ENCODE data around the gene POMT1.
A peak's percentile ranks its signal among the peaks of the same experiment; 100 is the strongest.

The POMT1 gene

DNA sequence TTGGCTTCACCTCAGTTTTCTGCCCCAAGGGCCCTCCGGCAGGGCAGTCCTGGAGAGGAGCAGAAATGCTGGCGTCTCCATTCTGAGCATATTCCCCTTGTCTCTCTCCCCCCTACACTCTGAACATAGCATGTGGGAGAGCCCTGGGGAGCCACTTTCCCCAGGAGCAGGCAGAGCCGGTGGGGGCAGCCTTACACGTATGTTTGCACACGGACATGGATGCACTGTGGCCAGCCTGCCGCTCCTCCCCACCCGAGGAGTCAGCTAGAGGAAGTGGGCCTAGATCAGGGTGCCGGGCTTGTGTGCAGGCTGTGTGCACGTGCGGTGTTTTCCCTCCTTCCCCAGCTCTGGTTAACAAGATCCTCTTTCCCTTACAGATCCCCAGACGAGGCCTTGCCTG lies 25.4 kb upstream of the POMT1 start:
- no peak for DNase-seq (ENCODE audit: low read depth, low spot score)

DNA sequence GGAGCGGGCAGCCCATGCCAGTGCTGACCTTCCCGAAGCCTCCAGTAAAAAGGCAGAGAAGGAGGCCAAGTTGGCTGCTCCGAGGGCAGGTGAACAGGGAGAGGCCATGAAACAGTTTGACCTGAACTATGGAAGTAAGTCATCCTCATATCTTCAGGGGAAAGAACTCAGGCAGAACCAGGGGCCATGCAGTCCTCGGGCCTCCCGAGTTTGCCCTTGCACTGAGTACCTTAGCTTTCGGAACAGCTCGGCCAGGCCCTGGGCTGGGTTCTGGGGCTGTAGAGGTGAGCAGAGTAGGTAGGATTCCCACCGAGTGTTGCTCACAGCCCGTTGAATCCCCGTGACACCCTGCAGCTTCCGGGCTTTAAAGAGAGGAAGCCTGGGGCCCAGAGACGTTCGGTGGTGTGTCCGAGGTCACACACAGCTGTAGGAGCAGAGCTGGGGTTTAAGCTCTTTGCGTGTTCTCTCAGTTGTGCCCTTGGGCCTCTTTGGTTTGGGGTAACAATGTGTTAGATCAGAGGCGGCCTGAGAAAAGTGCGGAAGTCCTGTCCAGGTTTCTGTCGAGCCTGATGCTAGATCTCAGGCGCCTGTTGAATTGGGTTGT lies 24.8 kb upstream of the POMT1 start:
- no peak for DNase-seq (ENCODE audit: low read depth, low spot score)

DNA sequence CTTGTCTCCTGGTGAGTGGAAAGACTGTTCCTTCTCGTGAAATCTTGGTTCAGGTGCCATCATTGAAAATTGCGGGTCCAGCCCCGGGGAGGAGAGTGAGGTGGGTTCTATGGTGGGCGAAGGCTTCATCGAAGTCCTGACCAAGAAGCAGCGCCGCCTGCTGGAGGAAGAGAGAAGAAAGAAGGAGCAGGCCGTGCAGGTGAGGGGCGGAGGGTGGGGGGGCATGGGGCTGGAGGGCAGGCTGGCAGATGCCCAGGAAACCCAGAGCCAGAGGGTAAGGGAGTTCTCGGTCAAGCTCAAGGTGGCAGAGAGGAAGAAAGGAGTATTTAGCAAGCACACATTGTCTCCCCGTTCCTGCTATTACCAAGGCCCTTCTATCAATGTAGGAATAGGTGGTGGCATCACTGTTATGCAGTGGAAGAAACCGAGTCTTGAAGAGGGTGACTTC lies 24.3 kb upstream of the POMT1 start:
- no peak for DNase-seq (ENCODE audit: low read depth, low spot score)

DNA sequence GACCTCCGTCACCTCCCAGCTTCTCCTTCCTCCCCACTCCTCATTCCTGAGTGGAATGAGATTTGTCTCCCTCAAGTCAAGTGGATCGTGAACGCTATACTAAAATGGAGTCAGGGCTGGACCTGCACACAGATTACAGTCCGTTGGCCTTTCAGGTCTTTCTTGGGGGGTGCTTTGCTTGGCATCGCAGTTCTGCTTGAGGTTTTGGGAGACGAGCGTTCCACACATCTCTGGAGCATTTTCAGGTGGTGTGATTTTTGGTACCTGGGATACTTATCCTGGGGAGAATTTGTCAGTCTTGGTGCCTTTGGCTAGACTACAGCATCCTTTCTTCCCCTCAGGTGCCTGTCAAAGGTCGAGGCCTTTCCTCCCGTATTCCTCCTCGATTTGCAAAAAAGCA lies 23.8 kb upstream of the POMT1 start:
- DNase-seq (ENCODE audit: low read depth, low spot score) = no peak

DNA sequence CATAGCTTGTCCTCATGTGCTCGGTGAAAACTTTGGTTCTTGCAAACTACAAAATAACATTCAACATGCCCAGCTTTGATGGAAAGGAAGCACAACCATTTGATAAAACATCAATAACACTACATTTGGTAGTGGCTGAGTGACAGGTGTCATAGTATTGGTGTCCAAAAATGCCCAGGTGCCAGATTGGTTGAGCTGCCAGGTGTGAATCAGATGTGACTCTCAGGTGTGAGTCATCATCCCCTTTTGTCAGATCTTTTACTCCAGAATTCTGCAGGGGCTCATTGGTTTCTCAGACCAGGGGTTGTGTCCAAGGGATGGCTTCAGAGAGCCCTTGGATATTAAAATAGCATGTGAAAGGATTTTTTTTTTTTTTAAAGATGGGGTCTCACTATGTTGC lies 22.5 kb upstream of the POMT1 start:
- DNase-seq (ENCODE audit: low read depth, low spot score) = no peak

DNA sequence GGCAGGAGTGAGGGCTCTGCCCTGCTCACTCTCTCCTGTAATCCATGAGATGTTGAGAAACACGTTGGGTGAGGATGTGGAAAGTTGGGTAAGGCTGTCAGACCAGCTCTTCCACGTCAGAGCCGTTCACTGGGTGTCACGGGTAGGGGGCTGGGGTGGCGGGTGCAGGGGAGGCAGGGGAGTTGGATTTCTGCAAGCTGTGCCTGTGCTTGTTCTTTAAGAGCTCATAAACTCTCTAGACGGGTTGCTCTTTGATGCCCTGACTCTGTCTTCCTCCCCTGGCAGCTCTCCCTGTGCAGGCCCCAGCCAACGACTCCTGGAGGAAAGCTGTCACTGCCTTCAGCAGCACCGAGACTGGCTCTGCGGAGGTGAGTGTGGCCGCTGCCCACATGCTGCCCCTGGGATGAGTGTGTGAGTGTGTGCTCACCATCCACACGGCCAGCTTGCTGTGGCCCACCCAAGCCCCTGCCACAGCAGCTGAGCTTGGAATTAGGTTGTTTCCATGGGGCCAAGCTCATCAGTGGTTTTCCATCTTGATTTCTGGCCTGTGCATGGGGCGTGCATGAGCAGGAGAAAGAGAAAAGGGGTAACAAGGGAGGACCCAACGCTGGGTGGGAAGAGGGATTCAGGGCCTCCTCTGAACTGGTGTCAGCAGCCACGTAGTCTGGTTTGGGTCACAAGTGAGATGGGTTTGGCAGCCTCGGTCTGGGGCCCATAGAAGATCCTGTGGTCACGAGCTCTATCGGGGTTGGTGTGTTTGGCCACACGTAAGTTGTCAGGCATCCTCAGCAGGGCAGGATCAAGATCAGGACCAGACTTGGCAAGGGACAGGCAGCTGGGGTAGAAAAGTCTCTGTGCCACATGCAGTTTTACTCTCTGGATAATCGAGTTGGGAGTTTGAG lies 21.0 kb upstream of the POMT1 start:
- DNase-seq (ENCODE audit: low read depth, low spot score) = no peak

DNA sequence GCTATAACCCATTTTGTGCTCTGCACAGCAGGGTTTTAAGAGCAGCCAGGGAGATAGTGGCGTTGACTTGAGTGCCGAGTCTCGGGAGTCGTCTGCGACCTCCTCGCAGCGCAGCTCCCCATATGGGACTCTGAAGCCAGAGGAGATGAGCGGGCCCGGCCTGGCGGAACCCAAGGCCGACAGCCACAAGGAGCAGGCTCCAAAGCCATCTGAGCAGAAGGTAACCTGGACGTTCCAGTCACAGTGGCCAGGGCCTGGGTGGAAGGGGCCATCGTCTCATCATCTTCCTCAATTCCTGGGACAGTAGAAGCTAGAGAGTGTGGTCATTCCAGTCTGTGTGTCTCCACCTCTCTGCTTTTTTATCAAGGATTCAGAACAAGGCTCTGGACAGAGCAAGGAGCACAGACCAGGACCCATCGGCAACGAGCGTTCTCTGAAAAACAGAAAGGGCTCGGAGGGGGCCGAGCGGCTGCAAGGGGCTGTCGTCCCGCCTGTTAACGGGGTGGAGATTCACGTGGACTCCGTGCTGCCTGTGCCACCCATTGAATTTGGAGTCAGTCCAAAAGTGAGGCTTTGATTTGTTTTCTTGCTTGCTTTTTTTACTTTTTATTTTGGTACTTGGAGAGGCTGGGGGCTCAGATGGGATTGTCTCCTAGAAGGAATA lies 20.2 kb upstream of the POMT1 start:
- DNase-seq (ENCODE audit: low read depth, low spot score) = no peak

DNA sequence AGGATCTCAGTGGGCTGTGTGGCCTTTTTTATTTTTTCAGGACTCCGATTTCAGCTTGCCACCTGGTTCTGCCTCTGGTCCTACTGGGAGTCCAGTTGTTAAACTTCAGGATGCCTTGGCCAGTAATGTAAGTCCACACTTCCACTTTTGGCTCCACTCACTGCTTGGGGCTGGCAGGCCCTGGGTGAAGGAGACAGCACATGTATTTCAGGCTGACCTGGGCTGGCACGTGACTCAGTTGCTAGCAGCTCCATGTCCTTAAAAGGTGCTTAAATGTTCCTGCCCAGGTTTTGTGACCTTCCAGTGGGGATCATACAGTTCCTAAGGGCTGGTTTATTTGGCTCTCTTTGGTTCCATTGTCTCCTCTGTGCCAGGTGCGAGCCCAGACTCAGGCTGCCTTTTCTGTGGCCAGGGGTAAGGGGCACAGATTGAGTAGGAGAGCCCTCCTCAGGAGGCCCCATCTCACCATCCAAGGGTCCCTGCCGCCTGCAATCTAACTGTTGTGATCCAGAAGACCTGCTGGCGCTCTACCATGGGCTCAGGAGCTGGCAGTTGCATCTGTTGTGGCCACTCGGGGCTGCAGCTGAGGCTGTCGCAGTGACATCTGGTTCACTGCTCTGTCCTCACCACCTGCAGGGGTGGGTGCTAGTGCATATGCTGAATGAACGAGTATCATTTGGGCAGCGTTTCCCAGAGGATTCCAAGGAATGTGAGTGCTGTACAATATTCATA lies 19.2 kb upstream of the POMT1 start:
- DNase-seq (ENCODE audit: low read depth, low spot score) = no peak

DNA sequence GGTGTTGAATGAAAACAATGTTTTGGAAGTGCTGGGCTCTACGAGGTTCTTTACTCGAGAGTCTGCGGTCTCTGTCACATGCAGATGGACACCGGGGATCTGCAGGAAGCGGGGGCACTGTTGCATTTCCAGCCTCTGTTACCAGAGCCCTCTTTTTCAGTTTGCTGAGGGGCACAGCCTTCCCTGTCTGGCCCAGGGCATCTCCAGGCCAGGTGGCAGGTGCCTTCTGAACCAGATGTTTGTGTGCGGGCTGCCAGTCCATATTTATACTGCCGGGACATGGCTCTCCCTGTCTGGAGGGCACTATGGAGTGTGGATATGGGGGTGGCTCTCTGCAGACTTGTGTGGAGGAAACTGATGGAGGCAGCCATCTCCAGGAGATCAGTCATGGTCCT lies 18.7 kb upstream of the POMT1 start:
- DNase-seq (ENCODE audit: low read depth, low spot score) = no peak

DNA sequence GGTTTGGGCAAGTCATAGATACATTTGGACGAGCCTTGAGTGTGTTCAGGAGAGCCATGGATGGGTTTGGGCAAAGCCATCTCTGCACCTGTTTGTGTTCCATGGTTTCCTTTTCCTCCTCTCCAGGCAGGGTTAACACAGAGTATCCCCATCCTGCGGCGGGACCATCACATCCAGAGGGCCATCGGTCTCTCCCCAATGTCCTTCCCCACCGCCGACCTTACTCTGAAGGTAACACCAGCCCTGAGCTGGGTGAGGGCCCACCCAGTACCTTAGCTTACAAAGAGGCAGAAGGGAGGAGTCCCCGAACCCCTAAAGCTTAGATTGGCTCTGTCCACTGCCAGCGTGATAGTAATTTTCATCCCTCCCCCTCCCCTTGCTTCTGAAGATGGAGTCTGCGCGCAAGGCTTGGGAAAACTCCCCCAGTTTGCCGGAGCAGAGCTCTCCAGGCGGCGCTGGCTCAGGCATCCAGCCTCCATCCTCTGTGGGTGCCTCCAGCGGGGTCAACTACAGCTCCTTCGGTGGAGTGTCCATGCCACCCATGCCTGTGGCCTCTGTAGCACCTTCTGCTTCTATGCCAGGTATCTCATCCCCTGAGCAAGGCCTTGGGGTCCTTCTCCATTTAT lies 18.0 kb upstream of the POMT1 start:
- DNase-seq (ENCODE audit: low read depth, low spot score) = no peak

DNA sequence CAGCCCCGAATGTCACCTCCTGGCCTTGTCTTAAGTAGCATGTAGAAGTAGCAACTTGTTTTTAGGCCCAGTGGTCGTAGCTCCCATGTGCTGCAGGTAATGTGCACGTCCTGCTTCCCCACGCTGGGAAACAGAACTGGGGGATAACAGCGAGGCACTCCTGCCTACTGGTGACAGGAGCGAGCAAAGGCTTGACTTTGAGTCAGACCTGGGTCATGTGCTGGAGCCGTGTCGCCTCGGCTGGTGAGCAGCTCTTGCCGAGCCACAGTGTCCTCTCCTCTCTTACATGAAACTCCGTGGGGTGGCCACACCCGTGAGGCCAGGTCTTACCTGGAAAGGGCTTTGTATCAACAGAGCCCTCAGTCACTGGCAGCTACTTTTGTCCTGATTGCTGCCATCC lies 17.5 kb upstream of the POMT1 start:
- no peak for DNase-seq (ENCODE audit: low read depth, low spot score)

DNA sequence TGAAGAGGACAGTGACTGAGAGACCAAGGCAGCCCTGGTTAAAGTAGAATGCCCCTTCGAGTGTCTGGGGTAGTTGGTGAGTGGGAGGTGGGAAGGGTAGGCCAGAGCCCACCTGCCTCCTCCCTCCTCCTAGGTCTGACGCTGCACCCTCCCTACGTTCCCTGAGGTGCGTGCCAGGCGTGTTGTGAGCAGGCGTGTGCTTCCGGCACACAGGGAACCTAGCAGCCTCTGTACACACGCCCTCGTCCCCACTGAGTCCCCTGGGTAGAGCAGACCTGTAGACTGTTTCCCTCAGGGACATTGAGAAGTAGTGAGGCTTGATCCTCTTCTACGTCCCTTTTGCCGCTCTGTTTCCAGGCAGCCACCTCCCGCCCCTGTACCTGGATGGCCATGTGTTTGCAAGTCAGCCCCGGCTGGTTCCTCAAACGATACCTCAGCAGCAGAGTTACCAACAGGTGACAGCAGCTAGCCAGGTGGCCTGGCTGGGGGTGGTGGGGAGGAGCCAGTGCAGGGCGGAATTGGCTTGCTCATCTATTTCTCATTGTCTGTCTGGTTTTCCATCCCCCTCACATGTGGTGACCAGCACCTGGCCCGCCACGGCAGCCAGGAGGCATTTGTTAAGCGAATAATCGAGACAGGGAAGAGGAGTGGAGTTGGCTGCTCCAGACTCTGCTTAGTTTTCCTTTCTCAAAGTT lies 16.8 kb upstream of the POMT1 start:
- DNase-seq (ENCODE audit: low read depth, low spot score) = no peak

DNA sequence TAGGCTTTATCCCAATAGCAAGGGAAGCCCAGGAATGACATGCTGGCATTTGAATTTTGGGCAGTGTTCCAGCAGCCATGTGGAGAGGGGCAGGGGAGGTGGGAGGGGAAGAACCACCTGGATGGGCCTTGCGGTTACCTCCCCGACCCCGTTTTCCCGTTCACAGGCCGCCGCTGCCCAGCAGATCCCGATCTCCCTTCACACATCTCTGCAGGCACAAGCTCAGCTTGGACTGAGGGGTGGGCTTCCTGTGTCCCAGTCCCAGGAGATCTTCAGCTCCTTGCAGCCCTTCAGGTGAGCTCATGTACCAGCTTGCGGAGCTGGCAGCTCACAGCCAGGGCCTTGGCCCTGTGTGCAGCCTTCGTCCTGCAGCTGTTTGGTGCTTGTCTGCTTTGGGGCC lies 15.7 kb upstream of the POMT1 start:
- DNase-seq (ENCODE audit: low read depth, low spot score) = no peak

DNA sequence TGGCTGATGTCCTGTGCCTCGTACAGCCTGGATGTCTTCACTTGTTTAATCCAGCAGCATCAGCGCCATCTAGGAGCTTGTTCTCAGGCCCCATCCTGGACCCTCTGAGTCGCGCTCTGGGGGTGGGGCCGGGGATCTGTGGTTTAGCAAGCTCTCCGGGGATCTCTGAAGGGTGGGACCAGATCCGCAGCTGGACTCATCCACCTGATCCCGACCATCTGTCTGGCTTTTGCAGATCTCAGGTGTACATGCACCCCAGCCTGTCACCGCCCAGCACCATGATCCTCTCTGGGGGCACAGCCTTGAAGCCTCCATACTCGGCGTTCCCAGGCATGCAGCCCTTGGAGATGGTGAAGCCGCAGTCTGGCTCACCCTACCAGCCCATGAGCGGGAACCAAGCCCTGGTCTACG lies 15.1 kb upstream of the POMT1 start:
- no peak for DNase-seq (ENCODE audit: low read depth, low spot score)

DNA sequence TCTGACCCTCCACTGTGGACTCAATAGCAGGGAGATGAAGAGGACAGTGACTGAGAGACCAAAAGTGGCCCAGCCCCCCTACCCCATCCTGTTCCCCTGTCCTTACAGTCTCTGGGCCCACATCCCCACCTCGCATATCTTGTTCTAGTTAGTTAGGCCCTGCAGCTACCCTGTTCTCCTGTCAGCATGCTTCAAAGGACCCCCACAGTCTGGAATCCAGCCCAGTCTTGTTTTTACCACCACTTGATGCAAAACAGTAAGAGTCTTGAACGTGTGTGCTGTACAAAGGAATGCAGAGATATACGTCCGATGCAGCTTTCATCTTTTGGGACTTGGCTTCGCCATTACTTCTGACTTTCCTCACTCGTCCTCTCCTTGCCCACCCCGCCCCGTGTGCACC lies 12.2 kb upstream of the POMT1 start:
- DNase-seq (ENCODE audit: low read depth, low spot score) = peak; percentile 33

DNA sequence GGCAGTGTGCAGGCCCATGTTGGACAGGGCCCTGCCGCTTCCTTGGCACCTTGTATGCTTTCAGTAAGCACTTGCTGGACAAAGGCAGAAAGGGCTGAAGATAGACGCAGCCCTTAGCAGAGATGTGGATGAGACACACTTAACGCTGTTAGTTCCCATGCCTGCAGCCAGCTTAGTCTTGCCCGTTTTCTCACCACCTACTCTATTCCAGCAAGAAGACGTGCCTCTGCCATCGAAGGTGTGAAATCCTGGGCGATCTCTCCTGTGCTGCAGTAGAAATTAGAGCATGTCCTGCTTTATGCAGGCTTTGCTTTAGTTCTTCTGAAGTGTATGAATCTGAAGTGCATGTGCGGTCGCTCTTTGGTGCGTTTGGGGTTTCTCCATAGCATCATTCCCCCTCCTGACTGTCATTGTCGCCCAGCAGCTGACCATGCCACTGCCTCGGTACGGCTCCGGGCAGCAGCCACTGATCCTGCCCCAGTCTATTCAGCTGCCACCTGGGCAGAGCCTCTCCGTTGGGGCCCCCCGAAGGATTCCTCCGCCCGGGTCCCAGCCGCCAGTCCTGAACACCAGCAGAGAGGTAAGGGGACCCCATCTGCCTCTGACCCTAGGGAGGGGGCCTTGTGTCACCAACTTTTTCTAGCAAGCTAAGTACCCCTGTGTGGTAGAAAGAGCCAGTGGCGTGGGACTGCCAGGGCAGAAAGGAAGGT lies 11.6 kb upstream of the POMT1 start:
- no peak for DNase-seq (ENCODE audit: low read depth, low spot score)

DNA sequence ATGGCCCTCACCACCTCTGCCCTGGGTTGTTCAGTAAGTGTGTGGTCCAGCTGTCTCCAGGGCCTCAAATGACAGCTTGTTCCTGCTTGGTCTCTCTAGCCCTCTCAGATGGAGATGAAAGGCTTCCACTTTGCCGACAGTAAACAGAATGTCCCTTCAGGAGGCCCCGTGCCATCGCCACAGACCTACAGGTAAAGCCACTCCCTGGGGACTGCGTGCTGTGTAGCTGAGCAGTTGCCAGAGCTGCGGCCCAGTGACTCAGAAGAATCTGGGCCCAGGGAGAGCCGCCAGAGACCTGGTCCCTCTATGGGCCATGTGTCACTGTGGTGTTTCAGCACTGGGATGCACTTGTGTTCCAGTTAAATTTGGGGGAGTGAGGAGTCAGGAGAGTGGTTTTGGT lies 10.6 kb upstream of the POMT1 start:
- DNase-seq (ENCODE audit: low read depth, low spot score) = no peak

DNA sequence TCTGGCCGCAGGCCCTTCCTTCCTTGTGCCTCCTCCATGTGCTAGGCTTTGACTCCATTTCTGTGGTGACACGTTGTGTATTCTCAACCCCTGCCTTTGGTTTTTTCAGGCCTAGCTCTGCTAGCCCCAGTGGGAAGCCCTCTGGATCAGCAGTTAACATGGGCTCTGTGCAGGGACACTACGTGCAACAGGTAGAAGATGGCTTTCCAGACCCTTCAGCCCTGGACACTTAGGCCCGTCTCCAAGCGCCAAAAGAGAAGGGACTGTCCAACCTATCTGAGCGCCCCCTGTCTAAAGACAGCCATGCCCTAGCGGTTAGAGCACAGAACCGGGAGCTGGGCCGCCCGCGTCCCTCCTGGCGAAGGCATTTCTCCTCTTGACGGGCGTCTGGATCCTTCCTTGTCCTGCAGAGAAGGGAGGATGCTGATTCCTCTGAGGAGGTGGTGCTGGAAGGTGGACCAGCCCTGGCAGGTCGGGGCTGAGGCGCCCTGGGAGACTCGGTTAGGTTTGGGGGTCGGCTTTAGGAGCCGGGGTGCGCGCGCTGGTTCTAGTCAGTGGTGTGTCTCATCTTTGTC lies 8.3 kb upstream of the POMT1 start:
- DNase-seq (ENCODE audit: low read depth, low spot score) = no peak

DNA sequence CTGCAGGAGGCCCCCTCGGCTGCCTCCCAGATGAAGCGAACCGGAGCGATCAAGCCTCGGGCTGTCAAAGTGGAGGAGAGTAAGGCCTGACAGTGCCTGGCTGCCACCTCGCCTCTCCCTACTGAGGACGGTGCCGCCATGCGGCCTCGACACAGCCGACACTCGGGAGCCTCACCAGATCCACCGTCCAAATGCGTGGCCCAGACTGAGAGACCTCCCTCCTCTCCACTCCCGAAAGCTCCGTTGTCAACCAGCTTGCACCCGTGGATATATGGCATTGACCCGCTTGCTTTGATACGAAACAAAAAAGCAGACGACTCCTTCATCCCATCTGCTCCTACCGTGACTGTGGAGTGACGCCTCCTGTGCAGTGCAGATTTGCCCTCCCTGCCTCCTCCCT lies 6.9 kb upstream of the POMT1 start:
- DNase-seq (ENCODE audit: low read depth, low spot score) = no peak

DNA sequence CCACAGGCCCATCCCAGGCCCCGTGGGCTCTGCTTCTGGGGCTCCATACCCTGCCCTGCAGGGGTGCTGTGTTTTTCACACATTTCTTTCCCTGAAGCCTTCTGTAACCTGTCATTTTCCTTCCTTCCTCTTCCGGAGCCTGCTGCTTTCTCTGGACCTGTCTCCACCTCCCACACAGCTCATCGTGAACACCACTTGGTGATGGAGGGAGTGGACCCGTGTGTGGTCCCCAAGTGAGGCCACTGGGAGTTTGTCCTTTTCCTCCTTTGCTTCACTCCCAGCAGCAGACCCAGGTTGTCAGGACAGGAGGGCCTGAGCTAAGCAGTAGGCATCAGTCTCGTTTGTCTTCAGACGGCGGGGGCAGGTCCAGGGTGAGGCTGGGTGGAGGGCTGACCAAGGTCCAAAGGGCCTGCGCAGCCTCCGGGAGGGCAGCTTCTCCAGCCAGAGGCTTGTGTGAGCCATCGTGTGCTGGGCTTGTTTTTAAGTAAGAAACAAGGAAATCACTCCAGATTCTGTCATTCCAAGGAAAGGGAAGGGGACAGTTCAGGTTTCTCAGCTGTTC lies 5.8 kb upstream of the POMT1 start:
- DNase-seq (ENCODE audit: low read depth, low spot score) = no peak
